UCSD-AML1 (cell line): ENCODE data around the gene CNTNAP5.

Experiments used
- DNase-seq: peaks from one replicate; lab custom pipeline; 2025; ENCODE audit not compliant: unreplicated experiment; lab: John Stamatoyannopoulos, UW

Gene CNTNAP5

GRCh38 chr2:124261456-124261855, 236.4 kb downstream of the CNTNAP5 start:
- DNase-seq, result no peak

- DNase-seq, result no peak
Measured at GRCh38 chr2:124264551-124265091, 239.5 kb downstream of the CNTNAP5 start.

GRCh38 chr2:124267794-124268193, 242.7 kb downstream of the CNTNAP5 start:
- DNase-seq, result no peak

- no peak for DNase-seq
Measured at GRCh38 chr2:124269348-124269747, 244.3 kb downstream of the CNTNAP5 start.

GRCh38 chr2:124272261-124272841, 247.3 kb downstream of the CNTNAP5 start:
- no peak for DNase-seq

- DNase-seq, result no peak
Measured at GRCh38 chr2:124281541-124281940, 256.5 kb downstream of the CNTNAP5 start.

GRCh38 chr2:124283096-124283495, 258.0 kb downstream of the CNTNAP5 start:
- no peak for DNase-seq

- no peak for DNase-seq
Measured at GRCh38 chr2:124286089-124286783, 261.1 kb downstream of the CNTNAP5 start.

- DNase-seq, result no peak
Measured at GRCh38 chr2:124289060-124289459, 264.0 kb downstream of the CNTNAP5 start.

GRCh38 chr2:124289615-124290014, 264.5 kb downstream of the CNTNAP5 start:
- DNase-seq, result no peak

- DNase-seq, result no peak
Measured at GRCh38 chr2:124296470-124296869, 271.4 kb downstream of the CNTNAP5 start.

- DNase-seq, result no peak
Measured at GRCh38 chr2:124301915-124302314, 276.8 kb downstream of the CNTNAP5 start.

- no peak for DNase-seq
Measured at GRCh38 chr2:124308319-124309062, 283.4 kb downstream of the CNTNAP5 start.

GRCh38 chr2:124309563-124310138, 284.6 kb downstream of the CNTNAP5 start:
- DNase-seq, result no peak

- no peak for DNase-seq
Measured at GRCh38 chr2:124310671-124311070, 285.6 kb downstream of the CNTNAP5 start.

GRCh38 chr2:124314084-124314483, 289.0 kb downstream of the CNTNAP5 start:
- DNase-seq, result no peak

- no peak for DNase-seq
Measured at GRCh38 chr2:124315221-124315880, 290.3 kb downstream of the CNTNAP5 start.

- no peak for DNase-seq
Measured at GRCh38 chr2:124316133-124316532, 291.0 kb downstream of the CNTNAP5 start.

GRCh38 chr2:124316881-124317605, 292.0 kb downstream of the CNTNAP5 start:
- no peak for DNase-seq

GRCh38 chr2:124317628-124318027, 292.5 kb downstream of the CNTNAP5 start:
- no peak for DNase-seq
